GM19238 (cell line): ENCODE results near the gene NECAB2.

Experiments used
- DNase-seq: peaks from one replicate; pipeline ENCODE4 v3.0.0; 2011; ENCODE audit warnings: low spot score; ENCODE audit not compliant: insufficient read length

The NECAB2 gene

DNA sequence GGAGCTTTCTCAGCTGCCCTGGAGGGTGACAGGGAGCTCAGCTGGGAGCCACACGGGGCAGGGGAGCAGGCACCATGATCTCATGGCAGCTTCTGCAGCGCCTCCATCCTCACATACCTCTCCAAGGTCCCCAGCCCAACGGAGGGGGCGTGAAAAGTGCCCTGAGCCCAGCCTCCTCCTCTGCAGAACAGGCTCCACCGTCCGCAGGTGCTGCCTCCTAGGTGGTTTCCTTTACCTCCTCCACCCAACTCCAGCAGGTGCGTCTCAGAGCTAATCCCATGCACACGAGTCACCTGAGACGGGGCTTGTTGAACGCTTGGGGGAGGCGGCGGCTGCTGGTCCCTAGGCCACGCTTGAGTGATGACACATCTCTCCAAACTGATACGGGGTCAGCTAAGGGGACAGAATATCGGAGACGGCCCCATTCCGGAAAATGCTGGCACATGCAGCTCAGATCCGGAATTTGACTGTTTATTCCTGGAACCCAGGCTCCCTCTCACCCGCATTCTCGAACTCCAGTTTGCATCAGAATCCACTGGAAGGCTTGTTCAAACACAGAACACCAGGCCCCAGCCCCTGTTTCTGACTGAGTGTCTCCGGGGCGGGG lies 74.9 kb downstream of the NECAB2 start:
- no peak for DNase-seq

DNA sequence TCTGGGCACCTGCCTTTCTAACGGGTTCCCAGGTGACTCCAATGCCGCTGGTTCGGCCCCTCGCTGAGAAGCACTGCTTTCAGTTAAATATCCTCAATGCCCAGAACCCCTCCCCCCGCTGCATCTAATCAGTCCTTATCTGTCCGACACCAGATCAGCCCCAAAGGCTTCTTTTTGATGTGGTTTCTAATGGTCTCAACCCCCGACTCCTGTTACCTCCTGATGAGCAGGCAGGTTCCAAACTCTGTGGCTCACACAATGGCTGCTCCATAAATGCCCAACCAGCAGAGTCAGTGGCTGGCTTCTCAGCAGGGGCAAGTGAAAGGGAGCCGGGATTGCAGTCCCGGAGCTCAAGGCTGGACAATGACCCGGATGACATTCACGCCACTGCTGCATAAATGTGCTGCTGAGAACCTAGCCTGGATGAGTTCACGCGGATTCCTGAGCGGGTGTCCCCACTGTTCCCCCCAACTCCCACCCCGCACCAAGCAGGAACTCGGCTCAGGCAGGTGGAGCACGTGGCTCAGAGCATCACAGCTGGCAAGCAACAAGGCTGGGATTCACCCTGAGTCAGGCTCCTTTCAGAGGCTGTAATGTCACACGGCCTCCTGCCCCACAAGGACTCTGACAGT lies 75.6 kb downstream of the NECAB2 start:
- no peak for DNase-seq

DNA sequence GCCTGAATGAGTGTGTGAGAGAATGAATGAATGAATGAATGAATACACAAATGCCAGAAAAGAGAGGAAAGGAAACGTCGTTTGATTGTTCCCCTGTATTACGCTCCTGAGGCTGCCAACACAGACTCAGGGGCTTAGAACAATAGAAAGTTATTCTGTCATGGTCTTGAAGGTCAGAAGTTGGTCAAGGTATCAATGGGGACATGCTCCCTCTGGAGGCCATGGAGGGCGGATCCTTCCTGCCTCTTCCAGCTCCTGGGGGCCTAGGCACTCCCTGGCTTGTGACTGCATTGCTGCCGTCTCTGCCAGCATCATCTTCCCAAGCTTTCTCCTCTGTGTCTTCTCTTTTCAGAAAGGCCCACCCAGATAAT lies 76.1 kb downstream of the NECAB2 start:
- DNase-seq = no peak

DNA sequence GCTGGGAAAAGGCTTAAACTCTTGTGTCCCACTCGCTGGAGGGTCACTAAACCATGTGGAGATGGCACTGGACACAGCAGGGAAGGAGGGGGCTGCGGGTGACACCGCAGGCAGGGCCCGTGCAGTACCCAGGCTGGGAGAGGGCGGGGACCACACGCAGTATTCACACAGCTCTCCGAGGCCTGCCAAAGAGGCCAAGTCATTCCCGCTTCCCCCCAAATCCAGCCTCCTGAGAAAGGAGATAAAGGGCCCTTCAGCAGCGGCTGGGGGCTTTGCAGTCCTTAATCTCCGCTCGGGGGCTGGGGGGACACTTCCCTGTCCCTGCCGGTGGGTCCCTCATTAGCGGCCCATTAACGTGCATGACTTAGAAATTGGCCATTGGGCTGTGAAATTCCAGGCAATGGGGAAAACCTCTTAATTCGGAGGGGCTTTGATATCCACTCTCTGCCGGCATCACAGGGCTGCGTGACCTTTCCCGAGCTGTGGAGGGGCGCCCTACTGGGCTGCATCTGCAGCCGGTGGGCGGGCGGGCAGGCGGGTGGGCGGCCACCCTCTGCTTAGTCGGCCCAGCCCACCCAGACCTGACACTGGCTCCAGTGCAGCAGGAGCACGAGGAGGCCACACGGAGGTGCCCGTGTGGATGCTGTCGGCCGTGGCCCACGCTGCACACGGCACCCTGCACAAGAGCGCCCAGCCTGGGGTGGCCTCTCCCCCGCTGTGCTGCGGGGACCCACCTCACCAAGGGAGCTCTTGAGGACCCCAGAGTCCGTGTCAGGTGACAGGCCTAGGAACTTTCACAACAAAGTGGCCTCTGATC lies 77.2 kb downstream of the NECAB2 start:
- DNase-seq = no peak

- no peak for DNase-seq
Measured at GRCh38 chr16:84045818-84046470, 77.9 kb downstream of the NECAB2 start.

DNA sequence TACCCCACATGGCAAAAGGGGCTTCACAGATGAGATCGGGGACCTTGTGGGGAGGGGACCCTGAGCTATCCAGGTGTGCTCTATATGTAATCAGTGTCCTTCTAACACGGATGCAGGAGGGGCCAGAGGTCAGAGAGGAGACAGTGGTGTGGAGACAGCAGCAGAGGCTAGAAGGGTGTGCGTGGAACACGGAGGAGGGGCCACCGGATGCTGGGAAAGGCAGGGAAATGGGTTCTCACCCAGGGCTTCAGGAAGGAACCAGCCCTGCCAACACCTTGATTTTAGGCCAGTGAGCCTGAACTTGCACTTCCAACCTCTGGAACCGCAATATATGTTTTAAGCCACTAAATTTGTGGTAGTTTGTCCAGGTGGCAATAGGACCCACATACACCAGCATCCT lies 79.2 kb downstream of the NECAB2 start:
- no peak for DNase-seq

GRCh38 chr16:84047626-84048025 lies 79.6 kb downstream of the NECAB2 start:
- DNase-seq = no peak

- DNase-seq = no peak
Measured at GRCh38 chr16:84048270-84048669, 80.2 kb downstream of the NECAB2 start.

GRCh38 chr16:84048871-84049270 lies 80.8 kb downstream of the NECAB2 start:
- DNase-seq = no peak

- DNase-seq = no peak
Measured at GRCh38 chr16:84049403-84050060, 81.5 kb downstream of the NECAB2 start.

DNA sequence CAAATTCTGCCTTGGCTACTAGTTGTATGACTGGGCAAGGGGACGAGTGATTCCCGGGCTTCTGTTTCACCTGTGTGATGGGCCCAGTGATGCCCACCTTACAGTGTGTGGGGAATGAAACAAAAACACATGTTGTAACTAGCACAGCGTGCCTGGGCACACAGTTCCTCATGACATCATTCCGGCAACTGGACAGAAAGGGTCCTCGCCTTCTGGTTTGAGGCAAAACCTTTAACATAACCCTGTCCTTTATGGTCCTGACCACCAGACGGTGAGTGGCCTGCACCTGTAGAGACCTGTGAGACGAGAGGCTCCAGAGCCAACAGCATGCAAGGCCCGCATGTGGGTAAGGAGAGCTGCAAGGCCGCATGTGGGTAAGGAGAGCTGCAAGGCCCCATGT lies 82.3 kb downstream of the NECAB2 start:
- DNase-seq = no peak

DNA sequence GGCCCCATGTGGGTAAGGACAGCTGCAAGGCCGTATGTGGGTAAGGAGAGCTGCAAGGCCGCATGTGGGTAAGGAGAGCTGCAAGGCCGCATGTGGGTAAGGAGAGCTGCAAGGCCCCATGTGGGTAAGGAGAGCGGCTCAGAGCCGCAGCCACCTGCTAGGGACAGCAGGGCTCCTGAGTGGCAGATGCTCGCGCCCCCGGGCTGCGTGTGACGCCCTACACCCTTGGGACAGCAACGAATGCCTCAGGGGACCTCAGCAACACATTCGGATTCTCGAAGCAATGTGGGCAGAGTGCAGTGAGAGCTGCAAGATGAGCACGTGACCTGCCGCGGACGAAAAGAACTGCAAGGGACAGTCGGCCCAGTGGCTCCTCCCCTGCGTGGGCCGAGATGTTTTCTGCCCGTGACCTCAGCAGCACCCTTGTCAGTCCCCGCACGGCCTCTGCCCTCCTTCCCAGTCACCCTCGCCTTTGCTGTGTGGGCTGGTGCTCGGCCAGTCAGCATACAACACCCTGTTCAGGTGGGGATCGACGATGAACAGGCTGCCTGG lies 84.1 kb downstream of the NECAB2 start:
- DNase-seq = no peak
